PC-9 (cell line): ENCODE results near the gene SLC25A26.
"Not testable (repeated sequence)": the region's sequence is repeated elsewhere in the genome, so short reads cannot be mapped to it uniquely, and the experiment has no call there.

Source experiments
- CTCF ChIP-seq: fragments of 200-600 bp; sonication (generic); conservative IDR thresholded peaks from 2 replicates; pipeline ENCODE4 v1.6.1; 2017; ENCODE audit warnings: mixed run types, antibody characterized with exemption, mild to moderate bottlenecking, moderate library complexity
- EZH2 ChIP-seq: fragments of 200-600 bp; sonication (generic); IDR thresholded peaks from 2 replicates; pipeline ENCODE4 v1.8.0; 2017; ENCODE audit warnings: antibody characterized with exemption, low read depth

- TF ChIP-seq CTCF, EZH2: not testable (repeated sequence)
These were observed 86.2 kb downstream of the SLC25A26 start for GRCh38 chr3:66306991-66307390.
